GF-D8 (cell line): ENCODE results near the gene TOP2A.

Experiments
- DNase-seq: peaks from one replicate; lab custom pipeline; 2025; lab: John Stamatoyannopoulos, UW

TOP2A gene

GRCh38 chr17:40417609-40418427 lies at the start of gene TOP2A:
TOP2A (minus strand) TSS chr17:40417896; CDS start chr17:40417791, 105 bp downstream.
- DNase-seq = peak; percentile 98

DNA sequence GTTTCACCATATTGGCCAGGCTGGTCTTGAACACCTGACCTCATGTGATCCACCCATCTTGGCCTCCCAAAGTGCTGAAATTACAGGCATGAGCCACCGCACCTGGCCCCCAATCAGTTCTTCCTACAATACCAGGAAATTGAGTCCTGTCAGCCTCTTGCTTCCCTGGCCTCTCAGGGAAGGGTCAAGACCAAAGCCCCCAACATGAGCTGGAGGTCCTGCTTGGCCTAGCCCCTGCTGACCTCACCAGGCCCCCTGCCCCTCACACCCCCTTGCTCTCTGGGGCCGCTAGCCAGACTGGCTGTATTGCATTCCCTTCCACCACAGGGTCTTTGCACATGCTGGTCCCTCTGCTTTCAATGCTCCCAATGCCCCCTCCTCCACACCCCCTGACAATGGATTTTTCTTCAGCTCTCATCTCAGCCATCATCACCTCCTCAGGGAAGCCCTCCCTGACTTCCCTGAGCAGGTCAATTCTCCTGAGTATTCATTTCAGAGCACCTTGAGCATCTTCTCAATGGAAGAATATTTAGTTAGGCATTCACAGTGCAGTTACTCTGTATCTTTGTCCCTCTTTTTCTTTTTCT lies 49.7 kb upstream of the TOP2A start:
- DNase-seq = no peak

GRCh38 chr17:40466298-40466971 lies 48.7 kb upstream of the TOP2A start:
- DNase-seq = no peak

GRCh38 chr17:40464392-40464855 lies 46.7 kb upstream of the TOP2A start:
- DNase-seq = no peak

- no peak for DNase-seq
These were observed 45.4 kb upstream of the TOP2A start for GRCh38 chr17:40463122-40463550.

DNA sequence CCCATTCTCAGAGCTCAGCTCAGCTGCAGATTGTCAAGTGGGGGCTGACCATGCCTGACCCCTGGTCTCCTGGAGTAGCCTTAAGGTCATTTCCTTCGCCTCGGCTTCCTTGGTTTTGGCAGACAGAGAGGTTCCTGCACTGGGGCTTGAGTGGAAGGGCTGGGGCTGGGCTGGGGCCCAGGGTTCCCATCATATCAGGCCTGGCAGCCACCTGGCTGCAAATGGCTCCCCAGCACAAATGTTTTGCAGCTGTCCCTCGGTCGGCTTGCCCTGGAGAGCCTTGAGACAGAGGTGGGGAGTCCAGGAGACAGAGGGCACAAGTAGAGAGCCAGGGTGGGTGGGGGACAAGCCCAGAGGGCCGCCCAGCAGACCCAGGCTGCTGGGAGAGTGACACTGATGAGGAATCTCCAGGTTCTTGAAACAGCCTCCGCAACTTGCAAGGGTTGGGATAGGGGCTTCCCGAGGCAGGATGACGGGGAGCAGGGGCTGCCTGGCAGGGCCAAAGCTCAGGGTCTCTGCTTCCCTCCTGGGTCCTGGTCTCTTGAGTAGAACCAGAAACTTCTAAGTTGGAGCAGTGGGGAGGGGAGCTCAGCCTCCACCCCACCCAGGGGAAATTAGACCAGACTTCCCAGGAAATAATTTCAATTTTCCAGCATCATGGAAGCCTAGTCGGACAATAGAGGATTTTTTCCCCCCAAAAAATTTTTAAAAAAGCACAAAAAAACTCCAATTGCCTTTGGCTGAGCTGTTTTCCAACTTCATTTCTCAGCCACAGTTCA lies 44.8 kb upstream of the TOP2A start:
- no peak for DNase-seq

DNA sequence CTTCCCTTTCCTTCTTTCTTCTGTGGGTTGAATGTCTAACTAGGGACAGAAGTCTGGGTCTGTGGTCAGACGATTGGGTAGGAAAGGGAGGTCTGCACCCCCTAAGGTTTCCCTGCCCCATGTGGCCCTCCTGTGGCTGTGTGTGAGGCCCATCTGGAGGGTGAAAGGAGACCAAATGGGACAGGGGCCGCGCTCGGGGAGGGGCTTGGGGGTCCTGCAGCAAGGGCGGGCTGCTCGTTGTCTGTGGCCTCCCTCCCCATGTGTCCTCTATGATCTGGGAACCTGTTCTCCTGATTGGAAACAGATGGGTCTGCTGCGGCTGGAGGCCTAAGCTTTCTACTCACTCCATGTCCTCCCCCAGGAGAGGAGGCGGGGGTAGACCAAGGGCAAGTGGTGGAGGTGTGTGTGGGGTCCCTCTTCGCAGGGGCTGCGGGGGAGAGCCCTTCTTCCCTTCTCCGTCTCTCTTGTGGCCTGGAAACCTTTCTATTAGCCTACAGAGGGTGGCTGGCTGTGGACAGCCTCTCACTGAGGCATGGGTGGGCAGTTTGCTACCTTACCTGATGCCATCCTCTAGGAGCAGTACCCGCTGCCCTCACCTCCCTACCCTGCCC lies 44.1 kb upstream of the TOP2A start:
- no peak for DNase-seq

DNA sequence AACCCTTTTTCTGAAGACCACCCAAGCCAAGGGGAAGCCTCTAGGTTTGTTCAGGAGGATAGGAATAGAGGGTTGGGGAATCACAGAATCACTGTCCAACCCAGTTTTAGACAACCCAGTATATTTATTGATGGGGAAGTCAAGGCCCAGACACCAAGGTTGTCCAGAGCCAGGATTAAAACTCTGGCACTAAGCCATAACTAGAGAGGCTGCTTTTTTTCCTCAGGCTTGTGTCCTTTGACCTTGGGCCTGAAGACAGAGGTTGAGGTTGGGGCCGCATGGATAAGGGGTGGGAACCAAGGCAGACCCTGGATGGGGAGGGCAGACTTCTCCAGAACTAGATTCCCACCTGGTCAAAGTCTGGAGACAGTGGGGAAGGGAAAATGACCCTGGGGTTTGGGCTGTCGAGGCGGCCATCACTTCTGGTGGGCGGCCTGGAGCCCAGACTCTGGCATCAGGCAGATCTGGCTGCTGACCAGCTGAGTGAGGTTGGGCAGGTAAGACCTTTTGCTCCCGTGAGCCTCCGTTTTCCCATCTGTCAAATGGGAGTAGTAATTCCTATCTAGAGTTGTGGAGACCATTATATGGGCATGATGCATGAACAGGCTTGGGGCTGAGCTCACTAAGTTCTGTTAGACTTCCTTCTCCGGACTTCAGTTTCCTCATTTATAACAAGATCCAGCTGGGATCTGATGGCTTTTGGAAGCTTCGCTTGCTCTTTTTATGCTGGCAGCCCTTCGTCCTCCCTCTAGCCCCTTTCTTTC lies 43.5 kb upstream of the TOP2A start:
- no peak for DNase-seq

GRCh38 chr17:40460604-40460967 lies 42.9 kb upstream of the TOP2A start:
- DNase-seq = no peak

- no peak for DNase-seq
These were observed 42.2 kb upstream of the TOP2A start for GRCh38 chr17:40459636-40460603.

DNA sequence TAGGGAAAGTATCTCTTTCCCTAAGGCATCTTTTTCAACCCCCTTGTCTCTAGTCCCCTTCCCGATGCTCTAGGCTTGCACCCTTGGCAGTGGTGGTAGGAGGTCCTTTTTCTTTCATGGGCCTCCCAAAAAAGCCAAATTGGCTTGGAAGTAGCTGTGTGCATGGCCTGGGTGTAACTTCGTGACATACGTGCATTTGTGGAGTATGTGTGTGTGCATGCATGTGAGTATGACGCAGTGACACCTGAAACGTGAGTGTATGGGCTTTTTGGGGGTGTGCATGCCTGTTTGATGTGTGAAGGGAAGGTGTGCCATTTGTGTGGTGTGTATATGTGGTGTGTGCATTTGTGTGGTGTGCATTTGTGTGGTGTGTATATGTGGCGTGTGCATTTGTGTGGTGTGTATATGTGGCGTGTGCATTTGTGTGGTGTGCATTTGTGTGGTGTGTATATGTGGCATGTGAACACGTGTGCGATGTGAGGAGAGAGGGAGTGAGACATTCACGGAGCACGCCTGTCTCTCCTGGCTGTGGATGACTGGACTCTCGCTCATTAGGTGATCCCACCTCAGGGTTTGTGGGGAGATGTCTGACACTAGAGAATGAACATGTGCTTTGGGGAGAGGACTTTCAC lies 41.3 kb upstream of the TOP2A start:
- no peak for DNase-seq

DNA sequence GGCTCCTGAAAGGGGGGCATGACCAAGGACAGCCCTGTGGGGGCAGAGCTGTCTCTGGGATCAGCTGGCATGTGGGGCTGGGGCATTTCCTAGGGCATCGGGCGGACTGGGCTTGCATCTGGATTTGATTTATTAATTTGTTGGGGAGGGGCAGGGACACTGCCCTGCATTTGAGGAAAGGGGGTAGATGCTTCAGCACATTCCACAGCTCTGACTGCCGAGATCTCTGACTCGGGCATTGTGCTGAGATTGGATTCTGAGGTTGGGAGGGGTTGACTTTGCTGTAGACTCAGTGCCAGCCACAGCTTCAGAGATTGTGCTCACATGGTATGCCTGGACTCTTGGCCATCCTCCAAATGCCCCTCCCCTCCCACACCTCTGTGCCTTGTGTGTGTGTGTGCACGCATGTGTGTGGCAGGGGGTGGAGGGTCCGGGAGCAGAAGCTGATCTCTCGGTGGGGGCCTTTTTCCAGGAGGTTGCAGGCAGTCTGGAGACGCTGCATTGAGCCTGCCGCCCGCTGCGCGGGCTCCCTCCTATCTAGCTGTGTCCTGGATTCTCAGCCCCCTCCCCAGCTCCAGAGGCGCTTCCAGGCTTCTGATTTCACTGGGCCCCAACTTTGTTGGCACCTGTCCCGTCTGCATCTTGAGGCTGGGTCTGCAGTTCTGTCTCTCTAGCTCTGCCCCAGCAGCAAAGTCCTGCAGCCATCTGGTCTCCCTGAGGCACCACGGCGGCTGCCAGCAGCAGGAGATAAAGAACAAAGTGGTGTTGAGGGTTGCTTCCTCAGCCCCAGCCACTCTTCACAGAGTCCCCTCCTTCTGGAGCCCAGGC lies 40.5 kb upstream of the TOP2A start:
- DNase-seq = no peak

DNA sequence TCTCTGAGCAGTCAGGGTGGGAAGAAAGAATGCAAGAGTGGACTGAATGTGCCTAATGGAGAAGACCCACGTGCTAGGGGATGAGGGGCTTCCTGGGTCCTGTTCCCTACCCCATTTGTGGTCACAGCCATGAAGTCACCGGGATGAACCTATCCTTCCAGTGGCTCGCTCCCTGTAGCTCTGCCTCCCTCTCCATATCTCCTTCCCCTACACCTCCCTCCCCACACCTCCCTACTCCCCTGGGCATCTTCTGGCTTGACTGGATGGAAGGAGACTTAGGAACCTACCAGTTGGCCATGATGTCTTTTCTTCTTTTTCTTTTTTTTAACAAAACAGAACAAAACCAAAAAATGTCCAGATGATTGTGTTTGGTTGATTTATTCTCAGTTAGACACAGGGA lies 39.7 kb upstream of the TOP2A start:
- DNase-seq = no peak

GRCh38 chr17:40456396-40456951 lies 38.8 kb upstream of the TOP2A start:
- no peak for DNase-seq

- no peak for DNase-seq
These were observed 36.9 kb upstream of the TOP2A start for GRCh38 chr17:40454613-40454995.

GRCh38 chr17:40453881-40454612 lies 36.4 kb upstream of the TOP2A start:
- DNase-seq = no peak

GRCh38 chr17:40452921-40453378 lies 35.3 kb upstream of the TOP2A start:
- no peak for DNase-seq
